Gastrocnemius medialis (tissue), 4 donors: Measurements from ENCODE around the gene CYP2R1.

Source experiments
- CTCF ChIP-seq, 5 experiments: fragments of 450-650 bp in 3 of 5; fragments of 200-600 bp in 2 of 5; sonication (generic) in 2 of 5; IDR thresholded peaks in 4 of 5; conservative IDR thresholded peaks in 1 of 5; 1 replicate in 4 of 5; 2 replicates in 1 of 5; pipeline ENCODE4 v1.5.1; 2016 to 2019; ENCODE audit warnings: antibody characterized with exemption in 5 of 5, mild to moderate bottlenecking in 3 of 5, moderate library complexity in 3 of 5
- POLR2A ChIP-seq, 2 donors: fragments of 450-650 bp; IDR thresholded peaks; one replicate each; pipeline ENCODE4 v1.6.1; 2017; ENCODE audit warnings: antibody characterized with exemption in 2 of 2, mild to moderate bottlenecking in 2 of 2, moderate library complexity in 2 of 2

- no peak for TF ChIP-seq POLR2A (IDR thresholded peaks at IDR 0.05)
- no peak for TF ChIP-seq CTCF (IDR thresholded peaks at IDR 0.05 in 4 of 5, conservative IDR thresholded peaks at IDR 0.05 in 1 of 5)
These were observed 22.5 kb upstream of the CYP2R1 start for GRCh38 chr11:14914536-14914935.
